ENCODE data around the gene BNC2. TPM values are rescaled to one million over a fixed set of nuclear protein-coding genes. Genes with fewer than 3 reads are reported as not detected.

BNC2 gene
- total RNA-seq, 1 donor from 2014 or later: 2.4 TPM

DNA sequence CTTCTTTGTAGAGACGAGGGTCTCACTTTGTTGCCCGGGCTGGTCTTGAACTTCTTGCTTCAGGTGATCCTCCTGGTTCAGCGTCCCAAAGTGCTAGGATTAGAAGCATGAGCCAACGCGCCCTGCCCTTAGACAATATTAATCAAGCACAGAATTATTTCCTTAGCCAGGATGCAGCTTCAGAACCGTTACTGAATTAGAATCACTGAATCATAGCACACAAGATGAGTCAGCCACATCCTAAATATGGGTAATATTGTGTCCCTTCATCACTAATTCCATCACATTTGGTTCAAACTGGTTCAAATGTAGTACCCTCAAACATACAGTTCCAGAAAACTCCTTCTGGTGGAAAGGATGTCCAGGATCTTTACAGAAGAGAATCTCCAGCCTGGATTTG is 82.7 kb downstream of the BNC2 start:
- Histone ChIP-seq H3K27me3 (no peaks in the 10 kb centered on the region), H3K79me2 (ENCODE audit: low read depth) (no peaks in the 10 kb centered on the region)
- peaks cover 2% of the 10 kb centered on the region for H3K27me3 Mint-ChIP-seq (ENCODE audit: insufficient read depth, low read depth)

GRCh38 chr9:16784002-16784401 is 86.5 kb downstream of the BNC2 start:
- peaks cover 15% of the 10 kb centered on the region for H3K4me1 ChIP-seq
- H2AFZ ChIP-seq (replicated peaks): no peak overlapping the region
- Mint-ChIP-seq H3K36me3 (no peaks in the 10 kb centered on the region), H3K4me1 (peaks cover 5% of the 10 kb centered on the region), H3K27ac (no peak overlapping the region), H3K9me3 (no peaks in the 10 kb centered on the region), H3K4me3 (no peak overlapping the region), H3K27me3 (ENCODE audit: insufficient read depth, low read depth) (no peaks in the 10 kb centered on the region)
- TF ChIP-seq EZH2phosphoT487 (IDR thresholded peaks at IDR 0.05) (no peak), CTCF (IDR thresholded peaks at IDR 0.05) (no peak), EZH2 (IDR thresholded peaks at IDR 0.05) (no peak)
- no peaks in the 10 kb centered on the region for H3K36me3 ChIP-seq
- DNase-seq (ENCODE audit: low spot score): no peak
- no peak overlapping the region for H3K27ac ChIP-seq
- no peak overlapping the region for H3K4me3 ChIP-seq
- H3K79me2 ChIP-seq (ENCODE audit: low read depth): no peaks in the 10 kb centered on the region
- H4K20me1 ChIP-seq (ENCODE audit: low read depth): no peaks in the 10 kb centered on the region
- H3K9me3 ChIP-seq (ENCODE audit: low read depth): no peaks in the 10 kb centered on the region
- no peaks in the 10 kb centered on the region for H3F3A ChIP-seq (ENCODE audit: low read depth)
- no peak overlapping the region for H3K4me2 ChIP-seq
- H3K27me3 ChIP-seq: no peaks in the 10 kb centered on the region
- no peak overlapping the region for H3K9ac ChIP-seq

More for the DNA sequence above, 82.7 kb downstream of the BNC2 start:
- TF ChIP-seq EZH2 (IDR thresholded peaks at IDR 0.05): no peak
- TF ChIP-seq CTCF (IDR thresholded peaks at IDR 0.05): no peak
- TF ChIP-seq EZH2phosphoT487 (IDR thresholded peaks at IDR 0.05): no peak
- Histone ChIP-seq H3K4me1 (peaks cover 15% of the 10 kb centered on the region), H4K20me1 (ENCODE audit: low read depth) (no peaks in the 10 kb centered on the region), H3K36me3 (no peaks in the 10 kb centered on the region), H3K4me3 (no peak overlapping the region), H3F3A (ENCODE audit: low read depth) (no peaks in the 10 kb centered on the region), H3K9me3 (ENCODE audit: low read depth) (no peaks in the 10 kb centered on the region), H3K4me2 (no peak overlapping the region), H3K27ac (no peak overlapping the region), H2AFZ (replicated peaks) (no peak overlapping the region), H3K9ac (no peak overlapping the region)
- Mint-ChIP-seq H3K9me3 (no peaks in the 10 kb centered on the region), H3K27ac (no peak overlapping the region), H3K4me3 (no peak overlapping the region), H3K4me1 (peaks cover 5% of the 10 kb centered on the region), H3K36me3 (no peaks in the 10 kb centered on the region)
- no peak for DNase-seq (ENCODE audit: low spot score)

DNA sequence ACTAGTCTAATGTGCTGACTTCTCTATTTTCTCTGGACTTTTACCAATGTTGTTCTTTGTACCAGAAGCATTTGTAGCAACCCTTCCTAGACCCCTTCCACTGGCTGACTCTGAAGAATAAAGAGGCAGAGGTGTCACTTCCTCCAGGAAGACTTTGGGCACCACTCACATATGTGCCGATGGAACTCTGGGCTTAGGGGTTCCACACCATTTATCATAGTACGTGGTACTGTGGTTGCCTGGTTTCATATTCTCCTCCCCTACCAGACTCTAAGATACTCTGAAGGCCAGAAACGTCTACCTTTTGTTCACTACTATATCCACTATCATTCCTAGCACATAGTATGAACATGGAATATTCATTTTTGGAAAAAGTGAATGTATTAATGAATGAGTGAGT is 88.0 kb downstream of the BNC2 start:
- H3K4me1 ChIP-seq: peaks cover 15% of the 10 kb centered on the region
- no peaks in the 10 kb centered on the region for H3F3A ChIP-seq (ENCODE audit: low read depth)
- Mint-ChIP-seq H3K9me3 (no peaks in the 10 kb centered on the region), H3K36me3 (no peaks in the 10 kb centered on the region), H3K27ac (no peak overlapping the region), H3K27me3 (ENCODE audit: insufficient read depth, low read depth) (no peaks in the 10 kb centered on the region), H3K4me1 (peaks cover 5% of the 10 kb centered on the region), H3K4me3 (no peak overlapping the region)
- H3K79me2 ChIP-seq (ENCODE audit: low read depth): no peaks in the 10 kb centered on the region
- H3K36me3 ChIP-seq: no peaks in the 10 kb centered on the region
- H4K20me1 ChIP-seq (ENCODE audit: low read depth): no peaks in the 10 kb centered on the region
- H3K9ac ChIP-seq: no peak overlapping the region
- no peak overlapping the region for H3K4me2 ChIP-seq
- H3K4me3 ChIP-seq: no peak overlapping the region
- no peaks in the 10 kb centered on the region for H3K9me3 ChIP-seq (ENCODE audit: low read depth)
- no peak overlapping the region for H3K27ac ChIP-seq
- DNase-seq (ENCODE audit: low spot score): no peak
- TF ChIP-seq EZH2phosphoT487 (IDR thresholded peaks at IDR 0.05) (no peak), EZH2 (IDR thresholded peaks at IDR 0.05) (no peak), CTCF (IDR thresholded peaks at IDR 0.05) (no peak)
- H2AFZ ChIP-seq (replicated peaks): no peak overlapping the region
- H3K27me3 ChIP-seq: no peaks in the 10 kb centered on the region
